Colon (tissue), 2 donors: ENCODE results near the gene ANO2.

Source experiments
- FAIRE-seq: peaks from 2 replicates; lab custom pipeline; 2012; peaks lifted over from hg19 to GRCh38; lab: Jason Lieb, UNC
- donor health status: control.
- donor health status: control.

The ANO2 gene

DNA sequence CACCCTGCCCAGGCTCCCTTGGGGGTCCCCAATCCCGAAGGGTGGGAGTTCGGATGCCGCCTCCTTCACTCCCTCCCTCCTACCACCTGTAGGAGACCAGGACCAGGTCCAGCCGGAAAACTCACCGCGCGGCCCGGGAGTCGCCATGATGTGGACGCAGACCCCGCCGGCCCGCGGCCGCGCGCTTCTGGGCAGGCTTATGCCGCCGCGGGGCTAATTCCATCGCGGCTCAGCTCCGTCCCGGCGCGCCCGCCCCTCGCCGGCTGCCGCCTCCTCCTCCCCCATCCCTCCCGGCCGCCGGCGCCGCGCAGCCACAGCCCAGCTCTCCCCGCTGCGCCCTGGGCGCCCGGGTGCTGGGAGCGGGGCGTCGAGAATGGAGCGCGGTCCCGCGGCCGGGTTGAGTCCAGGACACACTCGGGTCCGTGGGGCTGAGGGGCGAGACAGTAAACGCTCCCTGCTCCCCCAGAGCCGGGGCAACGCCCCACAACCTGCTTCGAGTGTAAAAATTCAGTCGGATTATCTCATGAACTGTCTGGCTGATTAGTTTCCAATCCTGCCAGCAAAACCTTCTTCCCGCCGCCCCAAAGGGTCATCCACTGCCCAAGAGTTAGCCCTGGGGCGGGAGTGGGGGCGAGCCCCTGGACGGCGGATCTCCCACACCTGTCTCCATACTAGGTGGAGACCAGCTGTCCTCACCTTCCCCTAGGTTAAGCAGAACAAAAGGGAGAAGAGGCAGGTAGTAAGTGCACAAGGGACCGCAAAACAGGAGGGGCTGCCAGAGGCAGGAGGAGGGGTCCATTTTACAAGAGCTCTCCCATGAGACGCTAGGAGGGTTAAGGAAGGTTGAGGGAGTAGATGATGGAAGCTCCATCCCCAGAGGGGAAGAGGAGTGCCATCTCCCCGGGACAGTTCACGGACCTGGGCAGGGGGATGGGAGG is at the start of gene ANO2:
Gene ANO2, minus strand, starts transcription at position 189 of the 938 bp plus-strand sequence. Its CDS starts 42 bp downstream, at position 147.
- FAIRE-seq, result no peak

DNA sequence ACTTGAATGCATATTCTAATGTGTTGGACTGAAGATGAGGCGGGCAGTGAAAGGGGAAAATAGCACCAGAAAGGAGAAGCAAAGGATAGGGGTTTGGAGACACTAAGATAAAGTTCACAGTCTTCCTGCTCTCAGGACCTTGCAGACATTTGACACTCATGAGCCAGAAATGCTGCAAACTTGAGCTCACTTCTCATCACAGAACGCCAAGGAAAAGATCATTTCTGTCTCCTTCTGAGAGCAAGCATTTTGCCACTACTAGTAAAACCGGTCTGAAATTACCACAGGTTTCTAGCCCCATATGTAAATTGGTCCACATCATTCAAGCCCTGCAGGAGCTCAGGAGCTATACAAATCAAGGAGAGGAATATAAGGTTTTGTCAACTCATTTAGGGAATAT is 44.6 kb upstream of the ANO2 start:
- FAIRE-seq, result no peak

GRCh38 chr12:5988659-5989116 is 43.6 kb upstream of the ANO2 start:
- no peak for FAIRE-seq

- no peak for FAIRE-seq
Measured at GRCh38 chr12:5988088-5988487, 43.0 kb upstream of the ANO2 start.

DNA sequence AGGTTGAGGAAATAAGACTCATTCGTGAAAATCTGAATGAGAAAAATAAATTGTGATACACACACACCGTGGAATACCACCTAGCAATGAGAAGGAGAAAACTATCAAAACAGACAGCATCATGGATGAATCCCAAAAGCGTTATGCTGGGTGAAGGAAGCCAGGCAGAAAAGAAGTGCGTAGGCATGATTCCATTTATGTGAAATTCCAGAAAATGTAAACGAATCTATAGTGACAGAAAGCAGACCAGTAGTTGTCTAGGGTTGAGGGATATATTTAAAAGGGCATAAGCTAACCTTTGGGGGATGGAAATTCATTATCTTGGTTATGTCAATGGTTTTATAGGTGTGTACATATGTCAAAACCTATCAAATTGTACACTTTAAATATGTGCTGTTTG is 42.5 kb upstream of the ANO2 start:
- FAIRE-seq, result no peak

- FAIRE-seq, result no peak
Measured at GRCh38 chr12:5985471-5985870, 40.4 kb upstream of the ANO2 start.

DNA sequence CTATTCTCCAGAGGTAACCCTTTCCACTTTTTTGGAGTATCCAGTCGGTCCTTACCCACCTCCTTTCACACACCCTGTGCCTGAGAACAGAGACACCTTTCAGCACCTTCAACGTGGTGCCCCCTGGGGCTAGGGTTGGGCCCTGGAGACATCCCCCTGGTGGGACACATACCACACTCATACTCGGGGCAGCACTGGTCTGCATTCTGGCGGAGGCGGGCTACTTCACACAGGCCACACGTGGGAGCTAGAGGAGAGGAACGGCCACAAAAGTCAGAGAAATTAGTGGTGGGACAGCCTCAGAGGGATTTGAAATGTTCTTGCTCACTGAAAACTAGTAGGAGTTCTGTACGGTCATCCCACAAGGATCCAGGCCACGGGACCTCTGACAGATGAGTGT is 39.8 kb upstream of the ANO2 start:
- no peak for FAIRE-seq

DNA sequence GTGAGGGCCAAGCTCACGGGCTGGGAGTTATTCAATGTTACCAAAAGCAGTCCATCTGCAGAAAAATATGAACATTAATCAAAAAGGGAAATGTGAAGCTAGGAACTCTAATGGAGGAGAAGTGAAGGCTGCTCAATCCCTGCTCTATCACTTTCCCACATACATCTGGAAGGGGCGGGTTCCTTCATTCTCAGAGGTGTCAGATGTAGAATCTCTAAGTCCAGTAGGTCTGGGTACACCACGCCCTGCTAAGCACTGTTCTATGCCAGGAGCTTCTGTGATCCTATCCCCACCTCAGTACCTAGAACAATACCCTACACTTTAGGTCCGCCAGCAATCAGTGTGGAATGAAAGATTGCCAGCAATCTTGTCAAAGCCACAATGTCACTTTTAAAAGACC is 37.0 kb upstream of the ANO2 start:
- FAIRE-seq, result no peak

DNA sequence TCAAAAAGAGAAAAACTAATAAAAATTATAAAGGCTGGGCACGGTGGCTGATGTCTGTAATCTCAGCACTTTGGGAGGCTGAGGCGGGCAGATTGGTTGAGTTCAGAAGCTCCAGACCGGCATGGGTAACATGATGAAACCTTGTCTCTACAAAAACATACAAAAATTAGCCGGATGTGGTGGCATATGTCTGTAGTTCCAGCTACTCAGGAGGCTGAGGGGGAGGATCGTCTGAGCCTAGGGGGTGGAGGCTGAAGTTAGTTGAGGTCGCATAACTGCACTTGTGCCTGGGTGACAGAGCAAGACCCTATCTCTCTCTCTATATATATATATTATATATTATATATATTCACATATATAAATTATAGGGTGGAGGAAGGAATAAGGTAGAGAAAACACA is 32.5 kb upstream of the ANO2 start:
- FAIRE-seq, result no peak

- FAIRE-seq, result no peak
Measured at GRCh38 chr12:5976711-5977110, 31.7 kb upstream of the ANO2 start.

DNA sequence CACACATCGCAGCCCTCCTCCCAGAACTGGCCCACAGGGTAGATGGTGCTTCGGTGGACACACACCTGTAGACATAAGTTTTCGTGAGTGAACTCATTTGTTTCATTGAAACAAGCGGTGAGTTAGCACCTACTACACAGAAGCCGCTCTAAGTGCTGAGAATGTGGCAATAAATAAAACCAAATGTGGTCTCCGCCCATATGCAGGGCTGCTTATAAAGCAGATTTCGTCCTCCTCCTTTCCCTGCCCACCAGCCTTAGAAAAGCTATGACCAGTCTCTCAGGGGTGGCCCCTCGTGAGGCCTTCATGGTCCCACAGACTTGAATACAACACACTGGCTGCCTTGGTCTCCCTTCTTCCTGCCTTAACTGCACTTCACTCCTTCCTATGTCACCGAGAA is 31.1 kb upstream of the ANO2 start:
- no peak for FAIRE-seq

GRCh38 chr12:5973461-5974115 is 28.5 kb upstream of the ANO2 start:
- FAIRE-seq, result no peak

DNA sequence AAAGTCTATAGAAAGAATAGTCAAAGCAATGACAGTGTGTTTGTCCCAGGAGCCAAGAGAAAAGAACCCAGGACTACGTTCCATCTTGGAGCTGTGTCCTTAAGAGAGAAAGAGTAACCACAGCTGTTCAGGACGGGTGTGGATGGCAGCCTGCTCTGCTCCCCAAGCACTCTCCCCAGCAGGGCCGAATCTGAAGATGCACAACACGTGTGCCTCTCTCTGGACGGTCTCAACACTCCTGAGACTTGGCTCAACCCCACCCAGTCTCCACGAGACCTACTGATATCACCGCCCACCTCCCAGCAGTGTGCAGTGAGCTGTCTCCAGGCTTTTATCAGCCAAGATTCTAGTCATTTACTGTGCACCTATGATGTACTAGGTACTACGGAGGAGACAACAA is 27.3 kb upstream of the ANO2 start:
- no peak for FAIRE-seq

- FAIRE-seq, result no peak
Measured at GRCh38 chr12:5971194-5971850, 26.3 kb upstream of the ANO2 start.

- FAIRE-seq, result no peak
Measured at GRCh38 chr12:5969974-5970690, 25.1 kb upstream of the ANO2 start.

GRCh38 chr12:5969156-5969973 is 24.3 kb upstream of the ANO2 start:
- no peak for FAIRE-seq

- no peak for FAIRE-seq
Measured at GRCh38 chr12:5967645-5968415, 22.8 kb upstream of the ANO2 start.

- FAIRE-seq, result no peak
Measured at GRCh38 chr12:5966486-5967095, 21.5 kb upstream of the ANO2 start.

DNA sequence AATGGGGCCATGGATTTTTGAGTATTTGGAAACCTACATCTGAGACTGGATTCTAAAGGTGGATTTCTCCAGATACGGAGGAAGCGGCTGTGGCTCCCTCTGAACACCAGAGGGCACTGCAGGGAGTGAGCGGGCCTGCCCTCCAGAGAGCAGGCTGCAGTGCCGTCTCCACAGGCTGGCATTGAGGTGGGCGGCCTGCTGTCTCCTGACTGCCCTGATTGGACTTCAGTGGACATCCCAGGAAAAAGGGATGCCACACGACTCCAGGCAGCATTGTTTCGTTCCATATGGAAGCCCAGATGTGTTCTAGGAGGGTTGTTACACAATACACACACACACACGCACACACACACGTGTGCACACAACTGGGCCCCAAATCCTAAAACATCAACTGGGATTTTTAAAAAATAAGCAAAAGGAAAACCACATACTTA is 20.9 kb upstream of the ANO2 start:
- FAIRE-seq, result no peak
